Panc1 (cell line): ENCODE data around the gene CTTNBP2. TPM values are rescaled to one million over a fixed set of nuclear protein-coding genes. Genes with fewer than 3 reads are reported as not detected.

Source experiments
- ATAC-seq: fragments of 200-7000 bp; cut with Tn5 transposase; 2 replicates; pipeline ENCODE4 v1.9.1; 2020; ENCODE audit warnings: mild to moderate bottlenecking, moderate library complexity
- BruUV-seq: library from RNA; stranded (reverse); fragments of 400-500 nt; replicated peaks from 2 replicates; lab custom pipeline; 2021; lab: Mats Ljungman, UMichigan
- CTCF ChIA-PET: fragments of 300-600 bp; sonication (Branson Sonifier 250); formaldehyde crosslinking; loops from one replicate; lab custom pipeline; 2022; ENCODE audit warnings: antibody characterized with exemption; lab: Charles Lee
- POLR2A ChIA-PET: fragments of 300-600 bp; sonication (Branson Sonifier 250); formaldehyde crosslinking; loops from one replicate; lab custom pipeline; 2022; ENCODE audit warnings: antibody characterized with exemption; lab: Charles Lee
- DNase-seq: peaks from one replicate; pipeline ENCODE4 v3.0.0-alpha.2; 2010; ENCODE audit warnings: low read depth, low spot score
- H3K27ac ChIP-seq: 2 replicates; pipeline ENCODE4 v1.5.1; 2011; ENCODE audit warnings: mild to moderate bottlenecking, low read length, inconsistent platforms
- H3K27me3 ChIP-seq: fragments of 200-500 bp; sonication (Bioruptor generic); 2 replicates; pipeline ENCODE4 v1.6.0; 2014; ENCODE audit warnings: low read length, inconsistent platforms; ENCODE audit not compliant: control insufficient read depth, insufficient read depth
- H3K36me3 ChIP-seq: fragments of 200-500 bp; sonication (Bioruptor generic); 2 replicates; pipeline ENCODE4 v1.5.1; 2014; ENCODE audit warnings: inconsistent platforms, mild to moderate bottlenecking, low read length, moderate library complexity; ENCODE audit not compliant: control insufficient read depth, insufficient read depth
- H3K4me1 ChIP-seq: 2 replicates; pipeline ENCODE4 v1.5.1; 2011; ENCODE audit warnings: inconsistent platforms, mild to moderate bottlenecking, low read length, moderate library complexity; ENCODE audit not compliant: control insufficient read depth, insufficient read depth
- H3K4me3 ChIP-seq, 2 experiments: 2 replicates each; pipeline ENCODE4 v1.5.1; 2011 to 2012; ENCODE audit warnings: low read depth in 2 of 2, low read length in 2 of 2, mild to moderate bottlenecking in 2 of 2, inconsistent platforms in 1 of 2, moderate library complexity in 1 of 2
- H3K9me3 ChIP-seq: fragments of 200-500 bp; sonication (Bioruptor generic); 2 replicates; pipeline ENCODE4 v1.5.1; 2014; ENCODE audit warnings: low read depth, mild to moderate bottlenecking, inconsistent platforms, low read length, moderate library complexity; ENCODE audit not compliant: control insufficient read depth, insufficient read depth
- POLR2AphosphoS5 ChIP-seq: IDR thresholded peaks from 2 replicates; pipeline ENCODE4 v1.6.1; 2012; ENCODE audit warnings: mild to moderate bottlenecking, low read depth, low read length, moderate library complexity
- SIN3A ChIP-seq: IDR thresholded peaks from 2 replicates; pipeline ENCODE4 v1.6.1; 2012; ENCODE audit warnings: low read depth, mild to moderate bottlenecking, low read length, moderate library complexity, borderline replicate concordance; ENCODE audit not compliant: insufficient read depth
- TCF7L2 ChIP-seq: IDR thresholded peaks from 2 replicates; pipeline ENCODE4 v1.6.1; 2011; ENCODE audit warnings: mild to moderate bottlenecking, low read depth, low read length, inconsistent platforms
- in situ Hi-C: cut with HindIII; loops from 2 replicates; pipeline ENCODE4 v1.10.0; 2016; ENCODE audit warnings: low sequenced_read_pairs, low pct_unique_long_range_greater_than_20kb
- intact Hi-C: fragments of 100-400 bp; cut with micrococcal nuclease; formaldehyde crosslinking; loops from one replicate; pipeline ENCODE4 v1.10.0; 2022; ENCODE audit not compliant: unreplicated experiment
- total RNA-seq: library from RNA; stranded (reverse); gene quantifications from one replicate; pipeline ENCODE4 v1.2.1, GENCODE V29; 2021; ENCODE audit not compliant: unreplicated experiment
- TF ChIP-seq, protein P1 (sequence below): fragments of 450-650 bp; IDR thresholded peaks from 2 replicates; pipeline ENCODE4 v1.5.1; 2017; ENCODE audit warnings: mild to moderate bottlenecking
- TF ChIP-seq, protein P2 (sequence below), 2 experiments: IDR thresholded peaks; 2 replicates each; pipeline ENCODE4 v1.6.1; 2011 to 2012; ENCODE audit warnings: low read depth in 2 of 2, control low read depth in 1 of 2, low read length in 1 of 2, mild to moderate bottlenecking in 1 of 2, moderate library complexity in 1 of 2; ENCODE audit not compliant: insufficient read depth in 1 of 2

Gene CTTNBP2
- total RNA-seq, 1 experiment from 2014 or later, result 1.0 TPM

DNA sequence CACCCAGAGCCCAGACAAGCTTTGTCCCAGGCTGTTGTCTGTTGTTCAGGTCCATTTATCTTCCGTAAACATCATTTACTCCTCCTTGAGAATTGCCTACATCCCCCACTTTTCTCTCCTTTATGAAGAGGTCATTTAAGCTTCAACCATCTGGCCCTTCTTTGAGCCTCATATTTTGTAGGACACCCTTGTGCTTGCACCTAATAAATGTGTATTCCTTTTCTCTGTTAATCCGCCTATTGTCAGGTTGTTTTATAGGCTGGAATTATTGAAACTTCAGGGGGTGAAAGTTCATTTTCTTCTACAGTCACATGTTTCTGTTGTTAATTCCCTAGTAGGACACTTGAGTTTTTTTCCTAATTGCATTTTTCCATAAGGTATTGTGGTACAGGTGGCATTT is 19.6 kb upstream of the CTTNBP2 start:
- Histone ChIP-seq H3K27me3 (no peaks in the 10 kb centered on the region; the same call in 1 of the 2 replicates), H3K4me1 (no peaks in the 10 kb centered on the region), H3K36me3 (no peaks in the 10 kb centered on the region), H3K4me3 (no peak overlapping the region), H3K27ac (no peak overlapping the region), H3K9me3 (no peaks in the 10 kb centered on the region)
- intact Hi-C loops, result no loop called here
- TF ChIP-seq, protein P1, sequence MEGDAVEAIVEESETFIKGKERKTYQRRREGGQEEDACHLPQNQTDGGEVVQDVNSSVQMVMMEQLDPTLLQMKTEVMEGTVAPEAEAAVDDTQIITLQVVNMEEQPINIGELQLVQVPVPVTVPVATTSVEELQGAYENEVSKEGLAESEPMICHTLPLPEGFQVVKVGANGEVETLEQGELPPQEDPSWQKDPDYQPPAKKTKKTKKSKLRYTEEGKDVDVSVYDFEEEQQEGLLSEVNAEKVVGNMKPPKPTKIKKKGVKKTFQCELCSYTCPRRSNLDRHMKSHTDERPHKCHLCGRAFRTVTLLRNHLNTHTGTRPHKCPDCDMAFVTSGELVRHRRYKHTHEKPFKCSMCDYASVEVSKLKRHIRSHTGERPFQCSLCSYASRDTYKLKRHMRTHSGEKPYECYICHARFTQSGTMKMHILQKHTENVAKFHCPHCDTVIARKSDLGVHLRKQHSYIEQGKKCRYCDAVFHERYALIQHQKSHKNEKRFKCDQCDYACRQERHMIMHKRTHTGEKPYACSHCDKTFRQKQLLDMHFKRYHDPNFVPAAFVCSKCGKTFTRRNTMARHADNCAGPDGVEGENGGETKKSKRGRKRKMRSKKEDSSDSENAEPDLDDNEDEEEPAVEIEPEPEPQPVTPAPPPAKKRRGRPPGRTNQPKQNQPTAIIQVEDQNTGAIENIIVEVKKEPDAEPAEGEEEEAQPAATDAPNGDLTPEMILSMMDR, result no peak
- TF ChIP-seq POLR2AphosphoS5 (no peak), SIN3A (no peak), TCF7L2 (no peak)
- TF ChIP-seq, protein P2, sequence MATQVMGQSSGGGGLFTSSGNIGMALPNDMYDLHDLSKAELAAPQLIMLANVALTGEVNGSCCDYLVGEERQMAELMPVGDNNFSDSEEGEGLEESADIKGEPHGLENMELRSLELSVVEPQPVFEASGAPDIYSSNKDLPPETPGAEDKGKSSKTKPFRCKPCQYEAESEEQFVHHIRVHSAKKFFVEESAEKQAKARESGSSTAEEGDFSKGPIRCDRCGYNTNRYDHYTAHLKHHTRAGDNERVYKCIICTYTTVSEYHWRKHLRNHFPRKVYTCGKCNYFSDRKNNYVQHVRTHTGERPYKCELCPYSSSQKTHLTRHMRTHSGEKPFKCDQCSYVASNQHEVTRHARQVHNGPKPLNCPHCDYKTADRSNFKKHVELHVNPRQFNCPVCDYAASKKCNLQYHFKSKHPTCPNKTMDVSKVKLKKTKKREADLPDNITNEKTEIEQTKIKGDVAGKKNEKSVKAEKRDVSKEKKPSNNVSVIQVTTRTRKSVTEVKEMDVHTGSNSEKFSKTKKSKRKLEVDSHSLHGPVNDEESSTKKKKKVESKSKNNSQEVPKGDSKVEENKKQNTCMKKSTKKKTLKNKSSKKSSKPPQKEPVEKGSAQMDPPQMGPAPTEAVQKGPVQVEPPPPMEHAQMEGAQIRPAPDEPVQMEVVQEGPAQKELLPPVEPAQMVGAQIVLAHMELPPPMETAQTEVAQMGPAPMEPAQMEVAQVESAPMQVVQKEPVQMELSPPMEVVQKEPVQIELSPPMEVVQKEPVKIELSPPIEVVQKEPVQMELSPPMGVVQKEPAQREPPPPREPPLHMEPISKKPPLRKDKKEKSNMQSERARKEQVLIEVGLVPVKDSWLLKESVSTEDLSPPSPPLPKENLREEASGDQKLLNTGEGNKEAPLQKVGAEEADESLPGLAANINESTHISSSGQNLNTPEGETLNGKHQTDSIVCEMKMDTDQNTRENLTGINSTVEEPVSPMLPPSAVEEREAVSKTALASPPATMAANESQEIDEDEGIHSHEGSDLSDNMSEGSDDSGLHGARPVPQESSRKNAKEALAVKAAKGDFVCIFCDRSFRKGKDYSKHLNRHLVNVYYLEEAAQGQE (IDR thresholded peaks at IDR 0.05; ENCODE audit: insufficient read depth in 1 of 2, low read depth in 2 of 2, low read length in 1 of 2), result no peak
- no peak for DNase-seq
- BruUV-seq, result no TSS peak
- CTCF ChIA-PET, result interaction anchor here (0.5 kb wide), 1 partner anchor 194 kb away, joined by 4 read pairs; no protein-coding TSS in a partner anchor
- no peak for ATAC-seq
- POLR2A ChIA-PET, result interaction anchor here (0.5 kb wide), 1 partner anchor 15 kb away, joined by 3 read pairs; no protein-coding TSS in a partner anchor
- in situ Hi-C loops, result no loop called here

DNA sequence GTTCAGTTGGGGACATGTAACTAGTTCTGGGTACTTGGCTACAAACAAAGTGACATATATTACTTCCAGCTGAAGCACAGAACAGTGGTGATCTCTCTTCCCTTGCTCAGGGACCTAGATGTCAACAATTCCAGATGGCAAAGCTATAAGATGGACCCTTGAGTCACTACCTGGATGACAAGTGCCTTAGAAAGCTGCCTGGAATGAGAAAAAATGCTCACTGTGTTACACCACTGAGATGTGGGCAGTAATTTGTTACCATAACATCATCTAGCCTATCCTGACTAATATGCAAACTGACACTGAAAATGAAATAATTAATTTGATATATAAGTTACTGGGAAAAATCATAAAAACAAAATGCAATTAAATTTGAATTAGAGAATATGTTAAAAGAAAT is 16.4 kb upstream of the CTTNBP2 start:
- H3K4me3 ChIP-seq, result no peak overlapping the region
- DNase-seq, result no peak
- no peak for ATAC-seq
- H3K9me3 ChIP-seq, result no peaks in the 10 kb centered on the region
- ChIA-PET CTCF (no interaction called here), POLR2A (no interaction called here)
- in situ Hi-C loops (no loop called here), intact Hi-C loops (no loop called here)
- H3K36me3 ChIP-seq, result no peaks in the 10 kb centered on the region
- no peaks in the 10 kb centered on the region for H3K27me3 ChIP-seq
- BruUV-seq, result no TSS peak
- no peaks in the 10 kb centered on the region for H3K4me1 ChIP-seq
- no peak overlapping the region for H3K27ac ChIP-seq
- TF ChIP-seq, protein P2 (IDR thresholded peaks at IDR 0.05; ENCODE audit: insufficient read depth in 1 of 2, low read depth in 2 of 2, low read length in 1 of 2), result no peak
- TF ChIP-seq TCF7L2, result no peak
- TF ChIP-seq, protein P1, result no peak
- no peak for TF ChIP-seq SIN3A
- TF ChIP-seq POLR2AphosphoS5, result no peak
